WTC11 (cell line): Measurements from ENCODE around the gene TSPAN4. TPM values are rescaled to one million over a fixed set of nuclear protein-coding genes. Genes with fewer than 3 reads are reported as not detected.

Experiments
- ATAC-seq: fragments of 200-7000 bp; cut with Tn5 transposase; 2 replicates; pipeline ENCODE4 v1.10.0; 2021; ENCODE audit warnings: mild to moderate bottlenecking, moderate library complexity
- CTCF ChIA-PET: fragments of 300-600 bp; sonication (Branson Sonifier 250); formaldehyde crosslinking; loops from one replicate; lab custom pipeline; 2021; ENCODE audit warnings: antibody characterized with exemption; lab: Charles Lee
- POLR2A ChIA-PET: fragments of 350-600 bp; sonication (Branson Sonifier 250); formaldehyde crosslinking; loops from one replicate; lab custom pipeline; 2021; ENCODE audit warnings: antibody characterized with exemption; lab: Charles Lee
- DNase-seq: peaks from one replicate; pipeline ENCODE4 v3.0.0; 2021; ENCODE audit warnings: low spot score
- H3K27ac Mint-ChIP-seq: 2 replicates; pipeline ENCODE4 v1.8.0; 2021; ENCODE audit warnings: mixed read lengths
- H3K27me3 Mint-ChIP-seq: 2 replicates; pipeline ENCODE4 v1.8.0; 2021; ENCODE audit warnings: low read depth, mild to moderate bottlenecking, moderate library complexity, mixed read lengths
- H3K36me3 Mint-ChIP-seq: 2 replicates; pipeline ENCODE4 v1.8.0; 2021; ENCODE audit warnings: mixed read lengths
- H3K4me1 Mint-ChIP-seq: 2 replicates; pipeline ENCODE4 v1.8.0; 2022; ENCODE audit warnings: mixed read lengths
- H3K4me3 Mint-ChIP-seq: 2 replicates; pipeline ENCODE4 v1.8.0; 2021; ENCODE audit warnings: mild to moderate bottlenecking, moderate library complexity, mixed read lengths
- H3K9me3 Mint-ChIP-seq: 2 replicates; pipeline ENCODE4 v1.8.0; 2021; ENCODE audit warnings: mixed read lengths
- CBFB ChIP-seq: sonication (generic); formaldehyde crosslinking; IDR thresholded peaks from 2 replicates; pipeline ENCODE4 v1.8.1; 2022; ENCODE audit warnings: mild to moderate bottlenecking, low read depth, missing genetic modification reagents
- CDX4 ChIP-seq: fragments of 250-450 bp; sonication (Bioruptor Pico); IDR thresholded peaks from 2 replicates; pipeline ENCODE4 v1.9.0; 2021; ENCODE audit warnings: moderate library complexity, mild to moderate bottlenecking, inconsistent platforms, borderline replicate concordance
- FOXJ3 ChIP-seq: sonication (generic); formaldehyde crosslinking; IDR thresholded peaks from 2 replicates; pipeline ENCODE4 v1.9.0; 2021; ENCODE audit warnings: missing genetic modification reagents, mild to moderate bottlenecking, borderline replicate concordance
- FOXP1 ChIP-seq: sonication (generic); formaldehyde crosslinking; IDR thresholded peaks from 2 replicates; pipeline ENCODE4 v1.8.0; 2022; ENCODE audit warnings: missing genetic modification reagents, mild to moderate bottlenecking, moderate library complexity, borderline replicate concordance
- JAZF1 ChIP-seq: fragments of 250-450 bp; sonication (Bioruptor Pico); IDR thresholded peaks from 2 replicates; pipeline ENCODE4 v1.9.0; 2021; ENCODE audit warnings: moderate library complexity, mild to moderate bottlenecking, inconsistent platforms
- NFATC4 ChIP-seq: fragments of 250-450 bp; sonication (Bioruptor Pico); IDR thresholded peaks from 2 replicates; pipeline ENCODE4 v1.9.0; 2021; ENCODE audit warnings: mild to moderate bottlenecking
- NR2C2 ChIP-seq: sonication (generic); formaldehyde crosslinking; IDR thresholded peaks from 2 replicates; pipeline ENCODE4 v1.8.0; 2022; ENCODE audit warnings: mild to moderate bottlenecking, missing genetic modification reagents
- PRDM15 ChIP-seq: sonication (generic); formaldehyde crosslinking; IDR thresholded peaks from 2 replicates; pipeline ENCODE4 v1.8.0; 2022; ENCODE audit warnings: missing genetic modification reagents
- SMAD3 ChIP-seq: sonication (generic); formaldehyde crosslinking; IDR thresholded peaks from 2 replicates; pipeline ENCODE4 v1.8.0; 2022; ENCODE audit warnings: missing genetic modification reagents, mild to moderate bottlenecking, borderline replicate concordance
- total RNA-seq: library from RNA; stranded (reverse); gene quantifications from 3 replicates; pipeline ENCODE4 v1.2.3, GENCODE V29; 2021
- TF ChIP-seq, protein P1 (sequence below): sonication (generic); formaldehyde crosslinking; IDR thresholded peaks from 2 replicates; pipeline ENCODE4 v1.8.1; 2022; ENCODE audit warnings: mild to moderate bottlenecking, moderate library complexity, missing genetic modification reagents
- TF ChIP-seq, protein P2 (sequence below): sonication (generic); formaldehyde crosslinking; IDR thresholded peaks from 2 replicates; pipeline ENCODE4 v1.8.0; 2022; ENCODE audit warnings: mild to moderate bottlenecking, missing genetic modification reagents
- TF ChIP-seq, protein P3 (sequence below): fragments of 250-450 bp; sonication (Bioruptor Pico); conservative IDR thresholded peaks from 2 replicates; pipeline ENCODE4 v1.9.0; 2021; ENCODE audit warnings: mild to moderate bottlenecking
- TF ChIP-seq, protein P4 (sequence below): sonication (generic); formaldehyde crosslinking; IDR thresholded peaks from 2 replicates; pipeline ENCODE4 v1.8.0; 2022; ENCODE audit warnings: mild to moderate bottlenecking, missing genetic modification reagents

Gene TSPAN4
- total RNA-seq, 1 experiment from 2014 or later = 94.3 TPM

DNA sequence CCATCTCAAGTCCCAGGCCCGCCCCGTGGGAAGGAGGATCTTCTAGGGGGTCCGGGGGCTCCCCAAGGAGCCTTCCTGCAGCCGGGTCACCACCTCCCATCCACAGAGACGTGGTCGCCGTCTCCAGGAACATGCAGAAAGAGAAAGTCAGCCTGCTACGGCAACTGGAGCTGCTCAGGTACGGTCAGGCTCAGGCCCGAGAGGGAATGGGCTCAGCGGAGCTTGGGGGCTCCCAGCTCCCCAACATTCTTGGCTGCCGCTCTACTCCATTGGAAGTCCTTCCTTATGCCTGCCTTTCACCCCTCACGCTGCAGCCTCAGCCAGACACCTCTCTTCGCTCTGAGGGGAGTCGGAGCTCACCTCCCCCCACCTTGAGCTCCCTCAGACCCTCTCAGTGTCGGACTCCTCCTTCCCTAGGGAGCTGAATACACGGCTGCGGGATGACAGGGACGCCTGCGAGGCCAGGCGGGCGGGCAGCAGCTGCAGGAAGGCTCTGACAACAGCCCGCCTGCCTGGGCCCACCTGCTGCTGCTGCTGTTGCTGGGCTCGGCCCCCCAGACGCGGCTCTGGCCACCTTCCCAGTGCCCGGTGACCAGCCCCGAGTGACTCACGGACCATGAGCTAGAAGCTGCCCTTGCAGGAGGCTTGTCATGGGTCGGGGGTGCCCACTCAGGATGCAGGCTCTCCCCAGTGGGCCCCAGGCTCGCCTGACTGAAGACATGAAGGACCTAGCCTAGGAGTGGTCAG is 11.4 kb upstream of the TSPAN4 start (continued):
- TF ChIP-seq, protein P1, sequence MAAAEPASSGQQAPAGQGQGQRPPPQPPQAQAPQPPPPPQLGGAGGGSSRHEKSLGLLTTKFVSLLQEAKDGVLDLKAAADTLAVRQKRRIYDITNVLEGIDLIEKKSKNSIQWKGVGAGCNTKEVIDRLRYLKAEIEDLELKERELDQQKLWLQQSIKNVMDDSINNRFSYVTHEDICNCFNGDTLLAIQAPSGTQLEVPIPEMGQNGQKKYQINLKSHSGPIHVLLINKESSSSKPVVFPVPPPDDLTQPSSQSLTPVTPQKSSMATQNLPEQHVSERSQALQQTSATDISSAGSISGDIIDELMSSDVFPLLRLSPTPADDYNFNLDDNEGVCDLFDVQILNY (CRISPR knock-in tag) = no peak
- TF ChIP-seq, protein P2, sequence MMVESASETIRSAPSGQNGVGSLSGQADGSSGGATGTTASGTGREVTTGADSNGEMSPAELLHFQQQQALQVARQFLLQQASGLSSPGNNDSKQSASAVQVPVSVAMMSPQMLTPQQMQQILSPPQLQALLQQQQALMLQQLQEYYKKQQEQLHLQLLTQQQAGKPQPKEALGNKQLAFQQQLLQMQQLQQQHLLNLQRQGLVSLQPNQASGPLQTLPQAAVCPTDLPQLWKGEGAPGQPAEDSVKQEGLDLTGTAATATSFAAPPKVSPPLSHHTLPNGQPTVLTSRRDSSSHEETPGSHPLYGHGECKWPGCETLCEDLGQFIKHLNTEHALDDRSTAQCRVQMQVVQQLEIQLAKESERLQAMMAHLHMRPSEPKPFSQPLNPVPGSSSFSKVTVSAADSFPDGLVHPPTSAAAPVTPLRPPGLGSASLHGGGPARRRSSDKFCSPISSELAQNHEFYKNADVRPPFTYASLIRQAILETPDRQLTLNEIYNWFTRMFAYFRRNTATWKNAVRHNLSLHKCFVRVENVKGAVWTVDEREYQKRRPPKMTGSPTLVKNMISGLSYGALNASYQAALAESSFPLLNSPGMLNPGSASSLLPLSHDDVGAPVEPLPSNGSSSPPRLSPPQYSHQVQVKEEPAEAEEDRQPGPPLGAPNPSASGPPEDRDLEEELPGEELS (CRISPR knock-in tag) = no peak
- TF ChIP-seq PRDM15 (CRISPR knock-in tag) (no peak), FOXP1 (CRISPR knock-in tag) (0 out of 2 replicates have a peak, but pooled peaks have one; percentile 6), JAZF1 (no peak)

DNA sequence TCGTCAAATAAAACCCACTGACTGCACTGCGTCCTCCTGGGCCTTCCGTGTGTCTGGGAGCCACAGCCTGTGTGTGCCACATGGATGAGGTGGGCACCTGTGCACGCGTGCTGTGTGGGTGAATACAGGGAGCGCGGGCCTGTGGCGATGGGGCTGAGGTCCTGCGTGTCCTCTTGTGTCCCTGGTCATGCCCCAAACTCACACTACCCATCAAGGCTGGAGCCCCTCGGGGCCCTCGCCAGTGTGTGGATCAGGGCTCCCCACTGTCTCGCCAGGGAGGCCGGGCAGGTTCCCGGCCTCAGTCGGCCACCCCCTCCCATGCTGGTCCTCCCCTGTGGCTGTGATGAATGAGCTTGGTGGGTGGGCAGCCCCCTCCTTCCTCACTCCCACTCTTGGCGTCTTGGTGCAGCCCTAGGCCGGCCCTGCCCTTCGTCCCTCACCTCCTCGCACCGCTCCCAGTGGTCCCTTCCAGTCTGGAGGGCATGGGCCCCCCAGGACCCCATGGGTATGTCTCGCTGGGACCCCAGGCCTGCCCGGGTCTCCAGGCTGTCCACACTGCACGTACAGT is 10.6 kb upstream of the TSPAN4 start:
- Mint-ChIP-seq H3K4me3 (peak overlapping the region; percentile 69), H3K36me3 (no peaks in the 10 kb centered on the region), H3K27me3 (peaks cover 33% of the 10 kb centered on the region), H3K9me3 (no peaks in the 10 kb centered on the region), H3K27ac (no peak overlapping the region), H3K4me1 (peaks cover 41% of the 10 kb centered on the region)
- TF ChIP-seq, protein P3, sequence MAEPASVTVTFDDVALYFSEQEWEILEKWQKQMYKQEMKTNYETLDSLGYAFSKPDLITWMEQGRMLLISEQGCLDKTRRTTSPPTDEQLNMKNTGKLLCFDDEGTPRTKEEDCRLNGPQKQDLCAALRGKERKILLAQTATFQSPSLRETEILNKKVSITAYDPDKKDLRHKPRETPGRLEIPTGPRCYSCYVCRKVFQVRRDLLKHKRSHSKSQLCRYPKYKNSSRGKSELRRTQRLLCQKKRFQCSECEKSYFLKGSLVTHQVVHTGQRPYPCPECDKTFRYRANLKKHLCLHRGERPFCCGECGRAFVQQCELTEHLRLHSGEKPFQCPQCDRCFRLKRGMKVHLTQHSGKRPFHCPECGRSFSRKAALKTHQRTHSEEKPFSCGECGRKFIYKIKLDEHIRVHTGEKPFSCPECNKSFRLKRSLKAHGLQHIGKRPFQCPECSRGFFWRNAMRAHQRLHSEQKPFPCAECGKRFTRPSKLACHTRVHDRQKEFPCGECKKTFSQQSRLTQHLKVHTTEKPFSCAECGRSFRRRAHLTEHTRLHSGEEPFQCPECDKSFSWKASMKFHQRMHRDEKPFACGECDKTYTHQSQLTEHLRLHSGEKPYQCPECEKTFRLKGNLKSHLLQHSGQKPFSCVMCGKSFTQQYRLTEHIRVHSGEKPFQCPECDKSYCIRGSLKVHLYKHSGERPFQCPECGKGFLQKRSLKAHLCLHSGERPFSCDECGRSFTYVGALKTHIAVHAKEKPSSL (CRISPR knock-in tag) = no peak
- TF ChIP-seq NFATC4 (no peak), NR2C2 (CRISPR knock-in tag) (no peak), FOXJ3 (CRISPR knock-in tag) (no peak), SMAD3 (CRISPR knock-in tag) (no peak), CBFB (CRISPR knock-in tag) (no peak), FOXP1 (CRISPR knock-in tag) (0 out of 2 replicates have a peak, but pooled peaks have one; percentile 1), CDX4 (no peak)
- TF ChIP-seq, protein P1 (CRISPR knock-in tag) = no peak
- TF ChIP-seq, protein P4, sequence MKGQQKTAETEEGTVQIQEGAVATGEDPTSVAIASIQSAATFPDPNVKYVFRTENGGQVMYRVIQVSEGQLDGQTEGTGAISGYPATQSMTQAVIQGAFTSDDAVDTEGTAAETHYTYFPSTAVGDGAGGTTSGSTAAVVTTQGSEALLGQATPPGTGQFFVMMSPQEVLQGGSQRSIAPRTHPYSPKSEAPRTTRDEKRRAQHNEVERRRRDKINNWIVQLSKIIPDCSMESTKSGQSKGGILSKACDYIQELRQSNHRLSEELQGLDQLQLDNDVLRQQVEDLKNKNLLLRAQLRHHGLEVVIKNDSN (CRISPR knock-in tag) = 0 out of 2 replicates have a peak, but pooled peaks have one; percentile 12
- POLR2A ChIA-PET = interaction anchor here (1.6 to 4.7 kb wide), 3 partner anchors 12 to 23 kb away, joined by 3 to 38 read pairs (median 35); partner anchors contain the start of genes PNPLA2, RPLP2 and TSPAN4
- ATAC-seq (no peak), DNase-seq (no peak)
- CTCF ChIA-PET = interaction anchor here (0.6 to 7.7 kb wide), 5 partner anchors 10 to 93 kb away, joined by 3 to 82 read pairs (median 10); partner anchors contain the start of genes AP2A2, POLR2L and TSPAN4
